Measurements from ENCODE around the gene BMI1.

- TF ChIP-seq, protein P1, sequence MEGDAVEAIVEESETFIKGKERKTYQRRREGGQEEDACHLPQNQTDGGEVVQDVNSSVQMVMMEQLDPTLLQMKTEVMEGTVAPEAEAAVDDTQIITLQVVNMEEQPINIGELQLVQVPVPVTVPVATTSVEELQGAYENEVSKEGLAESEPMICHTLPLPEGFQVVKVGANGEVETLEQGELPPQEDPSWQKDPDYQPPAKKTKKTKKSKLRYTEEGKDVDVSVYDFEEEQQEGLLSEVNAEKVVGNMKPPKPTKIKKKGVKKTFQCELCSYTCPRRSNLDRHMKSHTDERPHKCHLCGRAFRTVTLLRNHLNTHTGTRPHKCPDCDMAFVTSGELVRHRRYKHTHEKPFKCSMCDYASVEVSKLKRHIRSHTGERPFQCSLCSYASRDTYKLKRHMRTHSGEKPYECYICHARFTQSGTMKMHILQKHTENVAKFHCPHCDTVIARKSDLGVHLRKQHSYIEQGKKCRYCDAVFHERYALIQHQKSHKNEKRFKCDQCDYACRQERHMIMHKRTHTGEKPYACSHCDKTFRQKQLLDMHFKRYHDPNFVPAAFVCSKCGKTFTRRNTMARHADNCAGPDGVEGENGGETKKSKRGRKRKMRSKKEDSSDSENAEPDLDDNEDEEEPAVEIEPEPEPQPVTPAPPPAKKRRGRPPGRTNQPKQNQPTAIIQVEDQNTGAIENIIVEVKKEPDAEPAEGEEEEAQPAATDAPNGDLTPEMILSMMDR (IDR thresholded peaks at IDR 0.05; ENCODE audit: poor library complexity) = no peak
- no peak for TF ChIP-seq EZH2 (IDR thresholded peaks at IDR 0.05; ENCODE audit: borderline replicate concordance)
Observed at GRCh38 chr10:22280078-22280477, 40.8 kb upstream of the BMI1 start.
